B cell (primary cell): ENCODE results near the gene ABR. TPM values are rescaled to one million over a fixed set of nuclear protein-coding genes. Genes with fewer than 3 reads are reported as not detected.
A peak's percentile ranks its signal among the peaks of the same experiment; 100 is the strongest.

Experiments
- ATAC-seq: fragments of 200-7000 bp; cut with Tn5 transposase; one replicate; pipeline ENCODE4 v1.10.0; 2021; ENCODE audit warnings: low read depth, mild to moderate bottlenecking, moderate number of reproducible peaks, moderate library complexity
- CTCF ChIA-PET: fragments of 350-600 bp; sonication (Branson Sonifier 250); formaldehyde crosslinking; loops from one replicate; lab custom pipeline; 2021; ENCODE audit warnings: antibody characterized with exemption, inconsistent platforms; lab: Charles Lee
- POLR2A ChIA-PET: fragments of 350-600 bp; sonication (Branson Sonifier 250); formaldehyde crosslinking; loops from one replicate; lab custom pipeline; 2021; ENCODE audit warnings: antibody characterized with exemption; lab: Charles Lee
- DNase-seq: peaks from one replicate; pipeline ENCODE4 v3.0.0; 2013
- H2AFZ ChIP-seq: 2 replicates; pipeline ENCODE4 v1.6.1; 2012; ENCODE audit warnings: mild to moderate bottlenecking, low read depth, low read length; ENCODE audit not compliant: insufficient read depth, poor library complexity, severe bottlenecking
- H3K27ac ChIP-seq, 2 donors: 1 replicate in 1 of 2; 2 replicates in 1 of 2; pipeline ENCODE4 v1.5.1; 2012 to 2013; ENCODE audit warnings: low read length in 2 of 2, mild to moderate bottlenecking in 2 of 2, moderate library complexity in 1 of 2
- H3K27me3 ChIP-seq, 4 experiments: fragments of 200-600 bp in 1 of 4; sonication (generic) in 1 of 4; replicated peaks in 1 of 4; 1 replicate in 2 of 4; 2 replicates in 2 of 4; pipeline versions ENCODE4 v1.6.1 to v1.7.0; 2013 to 2016; ENCODE audit warnings: low read length in 3 of 4, mild to moderate bottlenecking in 2 of 4, mixed read lengths in 1 of 4, moderate library complexity in 1 of 4; ENCODE audit not compliant: insufficient read depth in 4 of 4, control insufficient read depth in 3 of 4; ENCODE audit errors: control extremely low read depth in 1 of 4
- H3K36me3 ChIP-seq, 2 experiments: replicated peaks in 1 of 2; 1 replicate in 1 of 2; 2 replicates in 1 of 2; pipeline versions ENCODE4 v1.6.1 to v1.7.1; 2013; ENCODE audit warnings: low read length in 1 of 2; ENCODE audit not compliant: insufficient read depth in 2 of 2, control insufficient read depth in 1 of 2; ENCODE audit errors: control extremely low read depth in 1 of 2, extremely low read depth in 1 of 2
- H3K4me1 ChIP-seq, 2 donors: fragments of 200-600 bp in 1 of 2; sonication (generic) in 1 of 2; 1 replicate in 1 of 2; 2 replicates in 1 of 2; pipeline versions ENCODE4 v1.5.1 to v1.6.1; 2013 to 2017; ENCODE audit warnings: low read length in 2 of 2; ENCODE audit not compliant: control insufficient read depth in 2 of 2, insufficient read depth in 2 of 2
- H3K4me2 ChIP-seq: replicated peaks from 2 replicates; pipeline ENCODE3; 2012; ENCODE audit warnings: mild to moderate bottlenecking, low read depth, low read length; ENCODE audit not compliant: poor library complexity, severe bottlenecking
- H3K4me3 ChIP-seq, 5 experiments: fragments of 200-600 bp in 1 of 5; sonication (generic) in 1 of 5; 1 replicate in 3 of 5; 2 replicates in 2 of 5; pipeline versions ENCODE4 v1.5.1 to v1.7.0; 2011 to 2016; ENCODE audit warnings: low read length in 4 of 5, mild to moderate bottlenecking in 4 of 5, low read depth in 2 of 5, control low read depth in 1 of 5, moderate library complexity in 1 of 5; ENCODE audit not compliant: insufficient read depth in 1 of 5; ENCODE audit errors: control extremely low read depth in 1 of 5, extremely low read depth in 1 of 5
- H3K79me2 ChIP-seq: fragments of 200-600 bp; sonication (generic); one replicate; pipeline ENCODE4 v1.6.0; 2016; ENCODE audit warnings: low read length; ENCODE audit not compliant: control insufficient read depth, insufficient read depth
- H3K9ac ChIP-seq: fragments of 200-600 bp; sonication (generic); 2 replicates; pipeline ENCODE4 v1.6.1; 2017; ENCODE audit warnings: mild to moderate bottlenecking, low read length, moderate library complexity
- H3K9me3 ChIP-seq, 3 donors: one replicate each; pipeline versions ENCODE4 v1.6.1 to v1.7.1; 2013; ENCODE audit warnings: low read length in 2 of 3; ENCODE audit not compliant: control insufficient read depth in 2 of 3, insufficient read depth in 1 of 3; ENCODE audit errors: control extremely low read depth in 1 of 3
- H4K20me1 ChIP-seq: 2 replicates; pipeline ENCODE4 v1.6.0; 2012; ENCODE audit warnings: mild to moderate bottlenecking, low read length; ENCODE audit not compliant: insufficient read depth, control insufficient read depth, poor library complexity, severe bottlenecking
- H3K27ac Mint-ChIP-seq: one replicate; pipeline ENCODE4 v1.8.0; 2021; ENCODE audit warnings: mixed read lengths
- H3K27me3 Mint-ChIP-seq: one replicate; pipeline ENCODE4 v1.8.0; 2021; ENCODE audit warnings: mixed read lengths
- H3K4me1 Mint-ChIP-seq: one replicate; pipeline ENCODE4 v1.8.0; 2021; ENCODE audit warnings: mixed read lengths
- H3K4me3 Mint-ChIP-seq: one replicate; pipeline ENCODE4 v1.8.0; 2021; ENCODE audit warnings: mixed read lengths
- H3K9me3 Mint-ChIP-seq: one replicate; pipeline ENCODE4 v1.8.0; 2022; ENCODE audit warnings: mixed read lengths; ENCODE audit not compliant: insufficient read depth
- EZH2 ChIP-seq: IDR thresholded peaks from 2 replicates; pipeline ENCODE4 v1.6.1; 2012; ENCODE audit warnings: borderline replicate concordance, low read depth, mild to moderate bottlenecking, moderate library complexity, low read length; ENCODE audit not compliant: insufficient read depth, poor library complexity, severe bottlenecking
- WGBS: methylation state at CpG from one replicate; pipeline ENCODE4 v1.1.5; 2013; ENCODE audit warnings: missing lambda C conversion rate; ENCODE audit not compliant: insufficient coverage; 5-methylcytosine and 5-hydroxymethylcytosine counted together
- intact Hi-C: fragments of 100-400 bp; cut with micrococcal nuclease; formaldehyde crosslinking; loops from one replicate; pipeline ENCODE4 v1.10.0; 2022
- polyA plus RNA-seq: library from polyadenylated mRNA; depleted of rRNA; stranded (reverse); fragments of >200 nt; gene quantifications from 2 replicates; pipeline ENCODE4 v1.2.3, GENCODE V29; 2012
- total RNA-seq, 2 donors: library from RNA; stranded (reverse); fragments of 120-200 nt in 1 of 2; gene quantifications; 1 replicate in 1 of 2; 2 replicates in 1 of 2; pipeline versions ENCODE4 v1.2.3 to v1.2.4, GENCODE V29; 2013 to 2022
- TF ChIP-seq, protein P1 (sequence below): fragments of 200-600 bp; IDR thresholded peaks from one replicate; pipeline ENCODE4 v1.8.0; 2022; ENCODE audit warnings: antibody characterized with exemption, mild to moderate bottlenecking

Gene ABR
- total and polyA plus RNA-seq, 2 donors (not counting 1 experiment from before 2014, with no cell fraction given): 79.8 to 262 TPM

DNA sequence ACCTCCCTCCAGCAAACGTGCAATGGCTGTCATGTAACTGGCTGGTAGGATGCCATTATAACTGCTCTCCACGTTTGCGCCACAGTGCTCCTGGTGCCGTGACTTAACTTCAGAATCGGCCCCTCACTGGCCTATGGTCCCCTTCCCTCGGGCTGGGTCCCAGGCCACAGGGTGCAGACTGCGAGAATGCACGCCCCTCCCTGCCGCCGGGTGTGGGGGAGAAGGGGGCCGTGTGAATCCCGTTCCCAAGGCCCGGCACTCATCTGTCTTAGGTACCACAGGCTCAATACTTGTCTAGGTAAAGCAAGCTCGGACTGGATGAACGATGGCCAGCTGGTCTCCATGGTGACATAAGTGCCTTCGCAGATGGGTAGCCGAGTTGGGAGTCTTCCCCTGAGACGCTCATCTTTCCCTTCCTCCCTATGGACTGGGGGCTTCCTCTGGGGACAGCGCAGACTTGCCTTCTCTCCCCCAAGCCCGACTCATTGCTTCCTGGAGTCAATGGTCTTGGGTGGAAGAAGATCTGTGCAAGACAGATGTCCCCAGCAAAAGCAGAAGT, 145.1 kb downstream of the ABR start:
- H3K4me2 ChIP-seq: no peak overlapping the region
- ATAC-seq (no peak), DNase-seq (no peak)
- CTCF ChIA-PET: no interaction called here
- Mint-ChIP-seq H3K9me3 (no peaks in the 10 kb centered on the region), H3K27ac (no peak overlapping the region), H3K4me1 (peaks cover 26% of the 10 kb centered on the region), H3K27me3 (no peaks in the 10 kb centered on the region), H3K4me3 (no peak overlapping the region)
- intact Hi-C loops: no loop called here
- H3K4me3 ChIP-seq: no peak overlapping the region
- H3K36me3 ChIP-seq: peaks cover 0 to 14% of the 10 kb centered on the region in 2 experiments
- WGBS: 88% methylated on average over 18 of the region's 20 CpGs
- H3K9me3 ChIP-seq: no peaks in the 10 kb centered on the region
- H3K4me1 ChIP-seq: peaks cover 2 to 20% of the 10 kb centered on the region in 2 donors
- no peak for TF ChIP-seq EZH2
- TF ChIP-seq, protein P1, sequence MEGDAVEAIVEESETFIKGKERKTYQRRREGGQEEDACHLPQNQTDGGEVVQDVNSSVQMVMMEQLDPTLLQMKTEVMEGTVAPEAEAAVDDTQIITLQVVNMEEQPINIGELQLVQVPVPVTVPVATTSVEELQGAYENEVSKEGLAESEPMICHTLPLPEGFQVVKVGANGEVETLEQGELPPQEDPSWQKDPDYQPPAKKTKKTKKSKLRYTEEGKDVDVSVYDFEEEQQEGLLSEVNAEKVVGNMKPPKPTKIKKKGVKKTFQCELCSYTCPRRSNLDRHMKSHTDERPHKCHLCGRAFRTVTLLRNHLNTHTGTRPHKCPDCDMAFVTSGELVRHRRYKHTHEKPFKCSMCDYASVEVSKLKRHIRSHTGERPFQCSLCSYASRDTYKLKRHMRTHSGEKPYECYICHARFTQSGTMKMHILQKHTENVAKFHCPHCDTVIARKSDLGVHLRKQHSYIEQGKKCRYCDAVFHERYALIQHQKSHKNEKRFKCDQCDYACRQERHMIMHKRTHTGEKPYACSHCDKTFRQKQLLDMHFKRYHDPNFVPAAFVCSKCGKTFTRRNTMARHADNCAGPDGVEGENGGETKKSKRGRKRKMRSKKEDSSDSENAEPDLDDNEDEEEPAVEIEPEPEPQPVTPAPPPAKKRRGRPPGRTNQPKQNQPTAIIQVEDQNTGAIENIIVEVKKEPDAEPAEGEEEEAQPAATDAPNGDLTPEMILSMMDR: no peak
- no peak overlapping the region for H3K9ac ChIP-seq
- peaks cover 8% of the 10 kb centered on the region for H3K79me2 ChIP-seq
- H3K27ac ChIP-seq: no peak overlapping the region
- POLR2A ChIA-PET: no interaction called here
- no peaks in the 10 kb centered on the region for H3K27me3 ChIP-seq
- H4K20me1 ChIP-seq: peaks cover 73% of the 10 kb centered on the region
- no peak overlapping the region for H2AFZ ChIP-seq

DNA sequence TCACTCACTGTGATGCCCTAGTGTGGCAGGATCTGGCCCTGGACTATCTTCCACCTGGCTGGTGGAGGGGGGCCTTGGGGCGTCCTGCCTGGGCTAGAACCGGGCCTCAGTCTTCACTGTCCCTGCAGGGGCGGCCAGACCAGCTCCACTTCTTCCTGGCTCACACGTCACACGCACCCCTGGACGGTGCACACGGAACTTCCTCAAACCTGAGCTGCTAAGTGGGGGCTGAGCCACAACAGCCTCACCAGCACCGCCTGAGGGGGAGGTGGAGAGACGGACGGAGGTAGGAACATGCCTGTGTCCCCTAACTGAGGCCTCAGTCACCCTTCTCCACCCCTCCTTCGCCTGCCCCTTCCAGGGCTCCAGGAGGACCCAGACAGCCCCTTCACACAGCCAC, 146.3 kb downstream of the ABR start:
- CTCF ChIA-PET: no interaction called here
- DNase-seq (peak; percentile 36), ATAC-seq (peak; percentile 57)
- no peaks in the 10 kb centered on the region for H3K27me3 Mint-ChIP-seq
- Histone ChIP-seq H3K9me3 (no peaks in the 10 kb centered on the region), H3K27me3 (no peaks in the 10 kb centered on the region), H3K4me2 (no peak overlapping the region), H3K27ac (no peak overlapping the region), H4K20me1 (peaks cover 66% of the 10 kb centered on the region), H2AFZ (no peak overlapping the region), H3K79me2 (peaks cover 8% of the 10 kb centered on the region), H3K4me1 (peaks cover 0 to 18% of the 10 kb centered on the region in 2 donors), H3K36me3 (peaks cover 0 to 7% of the 10 kb centered on the region in 2 experiments), H3K4me3 (no peak overlapping the region), H3K9ac (no peak overlapping the region)
- H3K27ac Mint-ChIP-seq: peak overlapping the region; percentile 67
- H3K4me1 Mint-ChIP-seq: peaks cover 22% of the 10 kb centered on the region
- intact Hi-C loops: no loop called here
- H3K9me3 Mint-ChIP-seq: no peaks in the 10 kb centered on the region
- H3K4me3 Mint-ChIP-seq: no peak overlapping the region
- TF ChIP-seq, protein P1: no peak
- no peak for TF ChIP-seq EZH2
- POLR2A ChIA-PET: no interaction called here
- WGBS: 47% methylated on average over 9 of the region's 11 CpGs
